WTC11 (cell line): ENCODE data around the gene KLC4.

Experiments used
- CREB1 ChIP-seq: sonication (generic); formaldehyde crosslinking; IDR thresholded peaks from 2 replicates; pipeline ENCODE4 v1.8.0; 2023; ENCODE audit warnings: mild to moderate bottlenecking, missing genetic modification reagents
- TF ChIP-seq, protein P1 (sequence below): fragments of 200-600 bp; IDR thresholded peaks from 2 replicates; pipeline ENCODE4 v1.8.0; 2022; ENCODE audit warnings: antibody characterized with exemption
- TF ChIP-seq, protein P2 (sequence below): sonication (generic); formaldehyde crosslinking; IDR thresholded peaks from 2 replicates; pipeline ENCODE4 v1.8.1; 2023; ENCODE audit warnings: mild to moderate bottlenecking, missing genetic modification reagents, moderate library complexity
- TF ChIP-seq, protein P3 (sequence below): fragments of 250-450 bp; sonication (Bioruptor Pico); IDR thresholded peaks from 2 replicates; pipeline ENCODE4 v1.9.0; 2021; ENCODE audit warnings: mild to moderate bottlenecking
- TF ChIP-seq, protein P4 (sequence below): sonication (generic); formaldehyde crosslinking; conservative IDR thresholded peaks from 2 replicates; pipeline ENCODE4 v1.8.1; 2022; ENCODE audit warnings: mild to moderate bottlenecking, missing genetic modification reagents
- TF ChIP-seq, protein P5 (sequence below): sonication (generic); formaldehyde crosslinking; IDR thresholded peaks from 2 replicates; pipeline ENCODE4 v1.8.0; 2022; ENCODE audit warnings: mild to moderate bottlenecking, missing genetic modification reagents

DNA sequence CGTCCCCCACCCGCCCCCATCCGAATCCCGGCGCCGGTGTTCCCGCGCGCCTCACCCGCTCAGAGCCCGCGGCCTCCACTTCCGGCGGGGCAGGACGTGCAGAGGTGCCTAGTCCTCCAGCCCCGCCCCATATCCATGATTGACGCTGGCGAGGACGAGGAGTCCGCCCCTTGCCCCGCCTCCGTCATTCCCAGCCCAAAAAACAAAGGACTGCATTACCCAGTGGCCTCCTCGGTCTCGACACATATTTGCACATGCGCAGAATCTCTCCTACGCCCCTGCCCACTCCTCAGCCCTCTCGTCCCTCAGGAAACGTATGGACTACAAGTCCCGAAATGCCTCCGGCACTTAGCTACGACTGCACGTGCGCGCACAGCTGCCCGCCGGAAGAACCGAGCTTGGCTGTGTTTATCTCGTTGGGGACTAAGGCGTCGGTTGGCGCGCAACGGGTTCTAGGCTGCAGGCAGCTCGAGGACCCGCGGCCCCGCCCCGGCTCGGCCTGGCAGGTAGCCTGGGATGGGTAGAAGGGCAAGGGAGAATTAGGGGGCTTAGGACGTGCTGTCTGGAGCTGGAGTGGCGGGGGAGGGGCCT lies 45.5 kb upstream of the KLC4 start, which contains the start of the genes KLHDC3 and MEA1:
- no peak for TF ChIP-seq CREB1 (CRISPR knock-in tag)
- TF ChIP-seq, protein P1, sequence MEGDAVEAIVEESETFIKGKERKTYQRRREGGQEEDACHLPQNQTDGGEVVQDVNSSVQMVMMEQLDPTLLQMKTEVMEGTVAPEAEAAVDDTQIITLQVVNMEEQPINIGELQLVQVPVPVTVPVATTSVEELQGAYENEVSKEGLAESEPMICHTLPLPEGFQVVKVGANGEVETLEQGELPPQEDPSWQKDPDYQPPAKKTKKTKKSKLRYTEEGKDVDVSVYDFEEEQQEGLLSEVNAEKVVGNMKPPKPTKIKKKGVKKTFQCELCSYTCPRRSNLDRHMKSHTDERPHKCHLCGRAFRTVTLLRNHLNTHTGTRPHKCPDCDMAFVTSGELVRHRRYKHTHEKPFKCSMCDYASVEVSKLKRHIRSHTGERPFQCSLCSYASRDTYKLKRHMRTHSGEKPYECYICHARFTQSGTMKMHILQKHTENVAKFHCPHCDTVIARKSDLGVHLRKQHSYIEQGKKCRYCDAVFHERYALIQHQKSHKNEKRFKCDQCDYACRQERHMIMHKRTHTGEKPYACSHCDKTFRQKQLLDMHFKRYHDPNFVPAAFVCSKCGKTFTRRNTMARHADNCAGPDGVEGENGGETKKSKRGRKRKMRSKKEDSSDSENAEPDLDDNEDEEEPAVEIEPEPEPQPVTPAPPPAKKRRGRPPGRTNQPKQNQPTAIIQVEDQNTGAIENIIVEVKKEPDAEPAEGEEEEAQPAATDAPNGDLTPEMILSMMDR = no peak
- TF ChIP-seq, protein P2, sequence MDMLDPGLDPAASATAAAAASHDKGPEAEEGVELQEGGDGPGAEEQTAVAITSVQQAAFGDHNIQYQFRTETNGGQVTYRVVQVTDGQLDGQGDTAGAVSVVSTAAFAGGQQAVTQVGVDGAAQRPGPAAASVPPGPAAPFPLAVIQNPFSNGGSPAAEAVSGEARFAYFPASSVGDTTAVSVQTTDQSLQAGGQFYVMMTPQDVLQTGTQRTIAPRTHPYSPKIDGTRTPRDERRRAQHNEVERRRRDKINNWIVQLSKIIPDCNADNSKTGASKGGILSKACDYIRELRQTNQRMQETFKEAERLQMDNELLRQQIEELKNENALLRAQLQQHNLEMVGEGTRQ (CRISPR knock-in tag) = peak; percentile 80
- TF ChIP-seq, protein P3, sequence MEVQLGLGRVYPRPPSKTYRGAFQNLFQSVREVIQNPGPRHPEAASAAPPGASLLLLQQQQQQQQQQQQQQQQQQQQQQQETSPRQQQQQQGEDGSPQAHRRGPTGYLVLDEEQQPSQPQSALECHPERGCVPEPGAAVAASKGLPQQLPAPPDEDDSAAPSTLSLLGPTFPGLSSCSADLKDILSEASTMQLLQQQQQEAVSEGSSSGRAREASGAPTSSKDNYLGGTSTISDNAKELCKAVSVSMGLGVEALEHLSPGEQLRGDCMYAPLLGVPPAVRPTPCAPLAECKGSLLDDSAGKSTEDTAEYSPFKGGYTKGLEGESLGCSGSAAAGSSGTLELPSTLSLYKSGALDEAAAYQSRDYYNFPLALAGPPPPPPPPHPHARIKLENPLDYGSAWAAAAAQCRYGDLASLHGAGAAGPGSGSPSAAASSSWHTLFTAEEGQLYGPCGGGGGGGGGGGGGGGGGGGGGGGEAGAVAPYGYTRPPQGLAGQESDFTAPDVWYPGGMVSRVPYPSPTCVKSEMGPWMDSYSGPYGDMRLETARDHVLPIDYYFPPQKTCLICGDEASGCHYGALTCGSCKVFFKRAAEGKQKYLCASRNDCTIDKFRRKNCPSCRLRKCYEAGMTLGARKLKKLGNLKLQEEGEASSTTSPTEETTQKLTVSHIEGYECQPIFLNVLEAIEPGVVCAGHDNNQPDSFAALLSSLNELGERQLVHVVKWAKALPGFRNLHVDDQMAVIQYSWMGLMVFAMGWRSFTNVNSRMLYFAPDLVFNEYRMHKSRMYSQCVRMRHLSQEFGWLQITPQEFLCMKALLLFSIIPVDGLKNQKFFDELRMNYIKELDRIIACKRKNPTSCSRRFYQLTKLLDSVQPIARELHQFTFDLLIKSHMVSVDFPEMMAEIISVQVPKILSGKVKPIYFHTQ = no peak
- TF ChIP-seq, protein P4, sequence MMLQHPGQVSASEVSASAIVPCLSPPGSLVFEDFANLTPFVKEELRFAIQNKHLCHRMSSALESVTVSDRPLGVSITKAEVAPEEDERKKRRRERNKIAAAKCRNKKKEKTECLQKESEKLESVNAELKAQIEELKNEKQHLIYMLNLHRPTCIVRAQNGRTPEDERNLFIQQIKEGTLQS (CRISPR knock-in tag) = no peak
- TF ChIP-seq, protein P5, sequence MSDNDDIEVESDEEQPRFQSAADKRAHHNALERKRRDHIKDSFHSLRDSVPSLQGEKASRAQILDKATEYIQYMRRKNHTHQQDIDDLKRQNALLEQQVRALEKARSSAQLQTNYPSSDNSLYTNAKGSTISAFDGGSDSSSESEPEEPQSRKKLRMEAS = peak; percentile 88
